Umbilical cord (tissue), 2 donors: Measurements from ENCODE around the gene NHLRC3. TPM values are rescaled to one million over a fixed set of nuclear protein-coding genes. Genes with fewer than 3 reads are reported as not detected.
"Not testable (repeated sequence)": the region's sequence is repeated elsewhere in the genome, so short reads cannot be mapped to it uniquely, and the experiment has no call there.

ENCODE experiments used
- DNase-seq: peaks from one replicate; pipeline ENCODE4 v3.0.0-alpha.2; 2015; ENCODE audit warnings: low spot score
- total RNA-seq: library from RNA; depleted of rRNA; stranded (reverse); fragments of >200 nt; gene quantifications from one replicate; pipeline ENCODE4 v1.2.3, GENCODE V29; 2014; ENCODE audit warnings: low replicate concordance; ENCODE audit not compliant: insufficient read depth

Gene NHLRC3, protein sequence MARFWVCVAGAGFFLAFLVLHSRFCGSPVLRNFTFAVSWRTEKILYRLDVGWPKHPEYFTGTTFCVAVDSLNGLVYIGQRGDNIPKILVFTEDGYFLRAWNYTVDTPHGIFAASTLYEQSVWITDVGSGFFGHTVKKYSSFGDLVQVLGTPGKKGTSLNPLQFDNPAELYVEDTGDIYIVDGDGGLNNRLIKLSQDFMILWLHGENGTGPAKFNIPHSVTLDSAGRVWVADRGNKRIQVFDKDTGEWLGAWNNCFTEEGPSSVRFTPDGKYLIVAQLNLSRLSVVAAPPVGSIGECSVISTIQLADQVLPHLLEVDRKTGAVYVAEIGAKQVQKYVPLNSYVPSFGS
- 42.6 TPM for total RNA-seq

DNA sequence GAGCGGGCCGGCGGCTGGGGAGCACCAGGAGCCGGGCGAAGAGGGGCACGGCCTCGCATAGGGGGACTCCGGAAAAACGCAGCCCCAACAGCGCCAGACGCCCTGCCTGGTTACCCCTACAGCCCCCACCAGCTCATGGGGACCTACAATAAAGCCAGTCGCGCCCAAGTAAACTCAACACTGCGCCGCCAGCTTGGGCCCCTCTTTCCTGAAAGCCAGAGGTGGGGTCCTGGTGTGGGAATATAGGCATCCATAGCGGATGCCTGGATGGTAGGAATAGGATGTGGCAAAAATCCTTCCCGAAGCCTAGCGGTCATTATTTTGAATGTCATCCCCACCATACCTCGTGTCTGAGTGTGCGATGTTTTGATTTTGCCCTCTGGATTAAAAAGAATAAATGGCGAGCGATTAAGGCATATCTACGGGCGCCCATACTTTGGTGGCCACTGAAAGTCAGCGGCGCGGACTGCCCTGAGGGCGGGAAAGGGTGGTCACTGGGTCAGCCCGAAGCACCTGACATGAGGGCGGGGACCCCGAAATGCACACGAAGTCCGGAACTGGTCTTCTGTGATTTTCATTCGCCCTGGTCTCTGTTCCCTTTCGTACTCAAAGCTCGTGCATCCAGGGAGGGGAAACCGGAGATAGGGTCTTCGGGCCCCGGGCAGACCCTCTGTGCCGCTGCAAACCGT, at the start of gene NHLRC3, which contains the start of gene PROSER1:
Gene NHLRC3 (plus strand): TSS at position 577 of the 689 bp plus-strand sequence. CDS start 184 bp downstream, outside the sequence.
Gene PROSER1 (minus strand): TSS at position 210 of the 689 bp plus-strand sequence. CDS start 847 bp downstream, outside the sequence.
- DNase-seq = peak; percentile 99

DNA sequence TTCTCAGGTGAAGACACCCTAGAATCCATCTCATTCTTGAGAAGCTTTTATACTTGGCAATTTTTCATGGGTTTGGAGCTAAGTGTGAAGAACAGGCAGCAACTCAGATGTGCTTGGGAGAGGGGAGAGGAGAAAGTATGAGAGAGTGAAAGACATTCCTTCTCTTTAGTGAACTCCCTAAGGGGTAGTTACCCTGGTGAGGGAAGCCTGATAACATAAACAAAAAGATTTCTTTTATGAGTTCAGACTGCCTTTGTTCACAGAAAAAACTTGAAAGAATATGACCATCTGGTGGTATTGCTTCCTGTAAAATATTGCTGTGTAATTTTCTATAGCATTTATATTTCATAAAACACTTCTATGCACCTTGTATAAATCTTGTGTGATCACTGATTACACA, 47.6 kb upstream of the NHLRC3 start, which contains the start of gene STOML3:
Gene STOML3 (minus strand): TSS at position 139 of the 400 bp plus-strand sequence. CDS start 110 bp downstream, at position 29.
- peak; percentile 7 for DNase-seq

DNA sequence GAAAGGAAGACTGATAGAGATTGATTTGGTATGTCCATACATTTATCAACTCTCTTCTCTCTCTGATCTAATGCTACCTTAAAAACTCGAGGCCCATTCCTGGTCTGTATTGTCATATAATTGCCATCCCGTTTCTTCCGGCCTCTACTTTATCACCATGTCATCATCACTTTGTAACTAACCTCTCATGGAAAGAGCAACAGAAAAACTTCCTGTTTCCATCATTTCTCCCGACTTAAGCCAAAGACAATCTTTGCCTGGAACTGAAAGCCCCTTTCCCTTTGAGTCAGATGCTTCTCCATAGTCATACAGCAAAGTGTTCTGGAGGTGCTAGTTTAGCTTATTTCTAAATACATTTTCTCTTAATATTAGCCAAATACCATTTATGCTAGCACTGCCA, 44.9 kb upstream of the NHLRC3 start:
- DNase-seq = no peak

DNA sequence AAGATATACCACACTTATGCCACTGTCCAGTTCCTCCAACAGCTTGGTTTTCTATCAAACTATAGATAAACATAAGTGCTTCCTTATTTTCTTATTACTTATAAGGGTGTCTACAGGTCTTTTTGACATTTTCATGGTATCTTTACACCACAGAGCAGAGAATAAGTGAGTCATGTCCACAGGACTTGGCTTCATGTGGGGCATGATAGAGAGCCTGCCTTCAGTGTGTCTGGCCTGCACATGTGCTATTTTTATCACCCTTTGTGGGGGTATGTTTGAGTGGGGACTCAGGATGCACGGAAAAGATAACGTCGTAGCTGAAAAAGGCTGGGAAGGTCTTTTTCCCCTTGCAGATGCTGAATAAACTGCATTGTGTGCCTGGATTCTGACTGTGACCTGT, 39.5 kb upstream of the NHLRC3 start:
- DNase-seq = no peak

DNA sequence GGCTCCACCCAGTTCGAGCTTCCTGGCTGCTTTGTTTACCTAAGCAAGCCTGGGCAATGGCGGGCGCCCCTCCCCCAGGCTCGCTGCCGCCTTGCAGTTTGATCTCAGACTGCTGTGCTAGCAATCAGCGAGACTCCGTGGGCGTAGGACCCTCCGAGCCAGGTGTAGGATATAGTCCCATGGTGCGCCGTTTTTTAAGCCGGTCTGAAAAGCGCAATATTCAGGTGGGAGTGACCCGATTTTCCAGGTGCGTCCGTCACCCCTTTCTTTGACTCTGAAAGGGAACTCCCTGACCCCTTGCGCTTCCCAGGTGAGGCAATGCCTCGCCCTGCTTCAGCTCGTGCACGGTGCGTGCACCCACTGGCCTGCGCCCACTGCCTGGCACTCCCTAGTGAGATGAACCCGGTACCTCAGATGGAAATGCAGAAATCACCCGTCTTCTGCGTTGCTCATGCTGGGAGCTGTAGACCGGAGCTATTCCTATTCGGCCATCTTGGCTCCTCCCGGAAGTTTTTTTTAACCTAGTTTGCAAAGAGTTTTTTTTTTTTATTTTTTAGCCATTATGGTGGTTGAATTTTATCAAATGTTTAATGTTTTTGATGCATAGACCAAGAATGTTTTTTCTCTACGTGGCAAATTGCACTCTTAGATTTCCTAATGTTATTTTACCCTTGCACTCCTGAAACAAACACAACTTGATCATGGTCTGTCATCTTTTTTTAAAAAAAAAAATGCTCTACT, 31.7 kb upstream of the NHLRC3 start:
- not testable (repeated sequence) for DNase-seq

- DNase-seq = no peak
Observed at GRCh38 chr13:39012608-39013007, 25.6 kb upstream of the NHLRC3 start.

GRCh38 chr13:39013462-39013861, 24.8 kb upstream of the NHLRC3 start:
- no peak for DNase-seq

GRCh38 chr13:39016087-39016486, 22.2 kb upstream of the NHLRC3 start:
- no peak for DNase-seq

DNA sequence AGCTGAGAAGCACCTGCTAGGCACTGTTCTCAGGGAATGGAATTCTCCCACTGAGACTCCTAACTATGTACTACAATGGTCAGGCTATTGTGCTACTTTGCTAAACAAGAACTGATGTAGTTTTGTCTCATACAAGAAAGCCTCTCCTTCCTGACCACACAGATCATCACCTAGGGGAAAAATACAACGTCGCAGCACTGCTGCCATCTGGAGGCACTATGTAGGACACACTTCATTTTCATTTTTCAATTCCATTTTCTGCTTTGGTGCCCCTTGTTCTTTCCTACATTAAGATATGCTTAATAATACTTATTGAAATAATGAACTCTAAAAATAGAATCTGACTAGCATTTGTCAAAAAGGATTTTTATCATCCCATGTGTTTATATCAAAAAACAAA, 21.5 kb upstream of the NHLRC3 start:
- DNase-seq = no peak

DNA sequence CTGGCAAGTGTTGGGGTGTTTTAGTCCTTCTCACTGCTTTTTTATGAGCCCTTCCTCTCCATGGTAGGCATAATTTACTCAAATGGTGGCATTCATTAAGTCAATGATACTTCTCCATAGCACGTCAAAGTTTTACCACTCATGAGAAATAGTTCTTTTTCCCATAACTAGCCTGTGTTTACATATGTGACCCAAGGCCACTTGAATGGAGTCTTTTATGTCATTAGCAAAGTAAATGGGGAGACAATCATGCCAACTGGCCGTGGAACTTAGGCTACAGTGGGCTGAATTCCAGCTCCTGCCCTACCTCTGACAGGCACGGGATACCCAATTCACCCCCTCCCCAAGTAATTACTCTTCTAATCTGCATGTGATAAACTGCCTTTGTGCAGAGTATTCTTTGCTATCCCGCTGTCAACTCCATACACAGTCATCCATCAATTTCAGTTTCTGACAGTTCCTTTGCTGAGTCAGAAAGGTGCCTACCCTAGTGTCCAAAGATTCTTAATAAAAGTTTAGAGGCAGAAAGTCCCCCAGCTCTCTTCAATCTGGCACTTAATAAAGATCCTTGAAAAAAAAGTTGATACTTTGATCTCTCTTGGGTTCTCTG, 17.3 kb upstream of the NHLRC3 start:
- no peak for DNase-seq

- no peak for DNase-seq
Observed at GRCh38 chr13:39023316-39023715, 14.9 kb upstream of the NHLRC3 start.

- peak; percentile 45 for DNase-seq
Observed at GRCh38 chr13:39023761-39024160, 14.5 kb upstream of the NHLRC3 start.

GRCh38 chr13:39025433-39025839, 12.8 kb upstream of the NHLRC3 start:
- DNase-seq = no peak

- no peak for DNase-seq
Observed at GRCh38 chr13:39032150-39032549, 6.1 kb upstream of the NHLRC3 start.

DNA sequence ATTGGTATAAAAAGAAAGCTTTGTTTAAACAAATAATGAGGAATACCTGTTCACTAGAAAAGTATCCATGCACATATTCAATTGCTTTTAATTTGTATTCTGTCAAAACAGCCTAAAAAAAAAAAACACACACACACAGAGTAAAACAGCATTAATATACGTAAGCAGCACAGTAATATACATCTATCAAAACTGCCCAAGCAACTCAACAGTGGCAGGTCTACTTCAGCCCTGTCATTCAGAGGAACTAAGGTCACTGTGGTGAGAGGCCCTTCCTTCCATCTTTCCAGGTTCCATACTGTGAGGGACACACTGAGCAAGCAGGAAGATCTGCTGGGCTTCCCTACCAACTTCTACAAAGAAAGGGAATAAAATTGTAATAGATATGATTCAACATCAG, 4.2 kb upstream of the NHLRC3 start:
- DNase-seq = no peak

GRCh38 chr13:39035204-39035603, 3.1 kb upstream of the NHLRC3 start:
- no peak for DNase-seq

DNA sequence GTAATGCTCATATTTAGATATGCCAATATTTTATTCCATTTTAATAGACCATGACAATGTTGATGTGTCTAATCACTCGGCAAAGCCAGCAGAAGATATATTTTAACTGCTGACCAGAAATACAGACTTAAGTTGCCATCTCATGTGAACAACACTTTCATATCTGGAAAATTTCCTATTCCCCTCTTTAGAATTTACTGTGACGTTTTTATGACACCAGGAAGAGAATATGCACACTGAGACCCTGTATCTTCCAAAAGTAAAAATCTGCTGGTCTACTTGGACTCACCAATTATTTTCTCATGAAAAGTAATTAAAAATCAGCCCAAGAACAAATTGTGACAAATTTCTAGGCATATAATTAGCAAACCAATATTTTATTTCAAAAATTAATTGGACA, 2.5 kb upstream of the NHLRC3 start:
- no peak for DNase-seq

GRCh38 chr13:39036212-39036611, 2.0 kb upstream of the NHLRC3 start:
- DNase-seq = no peak

- DNase-seq = no peak
Observed at GRCh38 chr13:39037410-39037879, 811 bp upstream of the NHLRC3 start.

- DNase-seq = no peak
Observed at GRCh38 chr13:39038569-39039030, 344 bp downstream of the NHLRC3 start.

- DNase-seq = no peak
Observed at GRCh38 chr13:39039041-39039440, 785 bp downstream of the NHLRC3 start.
